ENCODE results near the gene UNC5C. TPM values are rescaled to one million over a fixed set of nuclear protein-coding genes. Genes with fewer than 3 reads are reported as not detected.

The UNC5C gene
- total RNA-seq, 3 donors from 2014 or later (not counting 1 experiment from before 2014, with no cell fraction given), result not detected

- H3K36me3 ChIP-seq (ENCODE audit: control insufficient read depth, insufficient read depth, low read length), result no peaks in the 10 kb centered on the region
- H3K9me3 ChIP-seq (ENCODE audit: control insufficient read depth, insufficient read depth, low read length), result no peaks in the 10 kb centered on the region
- peaks cover 0 to 5% of the 10 kb centered on the region in 2 donors for H3K4me1 Mint-ChIP-seq
- H3K27ac Mint-ChIP-seq, result no peak overlapping the region
- no peaks in the 10 kb centered on the region for H3K4me1 ChIP-seq (ENCODE audit: control insufficient read depth, insufficient read depth, low read length)
- no peak overlapping the region for H3K4me3 ChIP-seq (ENCODE audit: low read length)
- H3K27ac ChIP-seq (ENCODE audit: low read length), result no peak overlapping the region
- no peaks in the 10 kb centered on the region for H3K27me3 ChIP-seq (ENCODE audit: control insufficient read depth, insufficient read depth, low read length)
- no peak for ATAC-seq
- peaks cover 3 to 4% of the 10 kb centered on the region in 2 donors for H3K9me3 Mint-ChIP-seq
- intact Hi-C loops (cut with micrococcal nuclease), result no loop called here
- no peak for DNase-seq
- H3K36me3 Mint-ChIP-seq, result no peaks in the 10 kb centered on the region
- no peak overlapping the region for H3K4me3 Mint-ChIP-seq
- no peaks in the 10 kb centered on the region for H3K27me3 Mint-ChIP-seq (ENCODE audit: low read depth in 2 of 2)
- TF ChIP-seq CTCF (IDR thresholded peaks at IDR 0.05), result no peak
- 91% methylated on average over 1 of the region's 1 CpG for WGBS (ENCODE audit: insufficient coverage)
Observed at GRCh38 chr4:95284655-95285054, 264.1 kb downstream of the UNC5C start.

- H3K4me3 Mint-ChIP-seq, result no peak overlapping the region
- H3K9me3 Mint-ChIP-seq, result peaks cover 3 to 4% of the 10 kb centered on the region in 2 donors
- H3K27me3 ChIP-seq (ENCODE audit: control insufficient read depth, insufficient read depth, low read length), result no peaks in the 10 kb centered on the region
- intact Hi-C loops (cut with micrococcal nuclease), result no loop called here
- H3K27ac Mint-ChIP-seq, result no peak overlapping the region
- TF ChIP-seq CTCF (IDR thresholded peaks at IDR 0.05), result no peak
- H3K36me3 Mint-ChIP-seq, result no peaks in the 10 kb centered on the region
- no peaks in the 10 kb centered on the region for H3K36me3 ChIP-seq (ENCODE audit: control insufficient read depth, insufficient read depth, low read length)
- ATAC-seq (no peak), DNase-seq (no peak)
- no peak overlapping the region for H3K4me3 ChIP-seq (ENCODE audit: low read length)
- H3K4me1 Mint-ChIP-seq, result no peaks in the 10 kb centered on the region
- H3K4me1 ChIP-seq (ENCODE audit: control insufficient read depth, insufficient read depth, low read length), result no peaks in the 10 kb centered on the region
- H3K9me3 ChIP-seq (ENCODE audit: control insufficient read depth, insufficient read depth, low read length), result no peaks in the 10 kb centered on the region
- H3K27ac ChIP-seq (ENCODE audit: low read length), result no peak overlapping the region
- no peaks in the 10 kb centered on the region for H3K27me3 Mint-ChIP-seq (ENCODE audit: low read depth in 2 of 2)
- WGBS (ENCODE audit: insufficient coverage), result 88% methylated on average over 10 of the region's 10 CpGs
Observed at GRCh38 chr4:95283320-95283719, 265.5 kb downstream of the UNC5C start.

GRCh38 chr4:95272797-95273196 lies 276.0 kb downstream of the UNC5C start:
- ATAC-seq (no peak), DNase-seq (no peak)
- Histone ChIP-seq H3K4me1 (ENCODE audit: control insufficient read depth, insufficient read depth, low read length) (no peaks in the 10 kb centered on the region), H3K9me3 (ENCODE audit: control insufficient read depth, insufficient read depth, low read length) (no peaks in the 10 kb centered on the region), H3K36me3 (ENCODE audit: control insufficient read depth, insufficient read depth, low read length) (no peaks in the 10 kb centered on the region), H3K4me3 (ENCODE audit: low read length) (no peak overlapping the region), H3K27ac (ENCODE audit: low read length) (no peak overlapping the region), H3K27me3 (ENCODE audit: control insufficient read depth, insufficient read depth, low read length) (no peaks in the 10 kb centered on the region)
- Mint-ChIP-seq H3K36me3 (no peaks in the 10 kb centered on the region), H3K9me3 (peaks cover 3 to 4% of the 10 kb centered on the region in 2 donors), H3K27me3 (ENCODE audit: low read depth in 2 of 2) (no peaks in the 10 kb centered on the region), H3K4me3 (no peak overlapping the region), H3K27ac (no peak overlapping the region), H3K4me1 (no peaks in the 10 kb centered on the region)
- no peak for TF ChIP-seq CTCF (IDR thresholded peaks at IDR 0.05)
- WGBS (ENCODE audit: insufficient coverage), result 73% methylated on average over 3 of the region's 3 CpGs
- intact Hi-C loops (cut with micrococcal nuclease), result no loop called here

GRCh38 chr4:95272036-95272435 lies 276.7 kb downstream of the UNC5C start:
- ATAC-seq (no peak), DNase-seq (no peak)
- intact Hi-C loops (cut with micrococcal nuclease), result no loop called here
- no peak overlapping the region for H3K27ac ChIP-seq (ENCODE audit: low read length)
- no peaks in the 10 kb centered on the region for H3K27me3 ChIP-seq (ENCODE audit: control insufficient read depth, insufficient read depth, low read length)
- TF ChIP-seq CTCF (IDR thresholded peaks at IDR 0.05), result no peak
- no peak overlapping the region for H3K4me3 Mint-ChIP-seq
- no peak overlapping the region for H3K27ac Mint-ChIP-seq
- H3K36me3 Mint-ChIP-seq, result no peaks in the 10 kb centered on the region
- peaks cover 3 to 4% of the 10 kb centered on the region in 2 donors for H3K9me3 Mint-ChIP-seq
- H3K9me3 ChIP-seq (ENCODE audit: control insufficient read depth, insufficient read depth, low read length), result no peaks in the 10 kb centered on the region
- no peak overlapping the region for H3K4me3 ChIP-seq (ENCODE audit: low read length)
- no peaks in the 10 kb centered on the region for H3K4me1 ChIP-seq (ENCODE audit: control insufficient read depth, insufficient read depth, low read length)
- 100% methylated on average over 1 of the region's 3 CpGs for WGBS (ENCODE audit: insufficient coverage)
- no peaks in the 10 kb centered on the region for H3K4me1 Mint-ChIP-seq
- H3K27me3 Mint-ChIP-seq (ENCODE audit: low read depth in 2 of 2), result no peaks in the 10 kb centered on the region
- no peaks in the 10 kb centered on the region for H3K36me3 ChIP-seq (ENCODE audit: control insufficient read depth, insufficient read depth, low read length)
